T-helper 9 cell (primary cell): ENCODE measurements around the gene PYM1.
"Not testable (repeated sequence)": the region's sequence is repeated elsewhere in the genome, so short reads cannot be mapped to it uniquely, and the experiment has no call there.

Source experiments
- DNase-seq: peaks from one replicate; pipeline ENCODE4 v3.0.0-alpha.2; 2020

The PYM1 gene

GRCh38 chr12:55908726-55909512 is 18.8 kb downstream of the PYM1 start:
- DNase-seq, result no peak

GRCh38 chr12:55906056-55906455 is 21.6 kb downstream of the PYM1 start:
- DNase-seq, result no peak

GRCh38 chr12:55901881-55902490 is 25.7 kb downstream of the PYM1 start:
- DNase-seq, result no peak

- DNase-seq, result no peak
Measured at GRCh38 chr12:55899082-55899481, 28.6 kb downstream of the PYM1 start.

- no peak for DNase-seq
Measured at GRCh38 chr12:55893723-55894122, 34.0 kb downstream of the PYM1 start.

- DNase-seq, result no peak
Measured at GRCh38 chr12:55891310-55891709, 36.4 kb downstream of the PYM1 start.

- DNase-seq, result no peak
Measured at GRCh38 chr12:55885113-55885512, 42.6 kb downstream of the PYM1 start.

GRCh38 chr12:55877824-55878223 is 49.9 kb downstream of the PYM1 start:
- no peak for DNase-seq

- DNase-seq, result no peak
Measured at GRCh38 chr12:55875704-55876467, 51.8 kb downstream of the PYM1 start.

GRCh38 chr12:55874443-55874842 is 53.3 kb downstream of the PYM1 start:
- no peak for DNase-seq

GRCh38 chr12:55866454-55867004 is 61.2 kb downstream of the PYM1 start:
- DNase-seq, result not testable (repeated sequence)

GRCh38 chr12:55865327-55865726 is 62.4 kb downstream of the PYM1 start:
- DNase-seq, result no peak

GRCh38 chr12:55862931-55863330 is 64.8 kb downstream of the PYM1 start:
- not testable (repeated sequence) for DNase-seq

- DNase-seq, result no peak
Measured at GRCh38 chr12:55862286-55862685, 65.4 kb downstream of the PYM1 start.

- DNase-seq, result no peak
Measured at GRCh38 chr12:55861871-55862270, 65.8 kb downstream of the PYM1 start.

- DNase-seq, result no peak
Measured at GRCh38 chr12:55861396-55861795, 66.3 kb downstream of the PYM1 start.

- no peak for DNase-seq
Measured at GRCh38 chr12:55852740-55853139, 75.0 kb downstream of the PYM1 start.
